HG03460 (cell line): ENCODE measurements around the gene NBR1.
A peak's percentile ranks its signal among the peaks of the same experiment; 100 is the strongest.
"Not testable (repeated sequence)": the region's sequence is repeated elsewhere in the genome, so short reads cannot be mapped to it uniquely, and the experiment has no call there.

Experiments used
- ATAC-seq: cut with Tn5 transposase; IDR thresholded peaks from one replicate; pipeline ENCODE4 v1.9.1; 2021; ENCODE audit not compliant: unreplicated experiment

Gene NBR1

DNA sequence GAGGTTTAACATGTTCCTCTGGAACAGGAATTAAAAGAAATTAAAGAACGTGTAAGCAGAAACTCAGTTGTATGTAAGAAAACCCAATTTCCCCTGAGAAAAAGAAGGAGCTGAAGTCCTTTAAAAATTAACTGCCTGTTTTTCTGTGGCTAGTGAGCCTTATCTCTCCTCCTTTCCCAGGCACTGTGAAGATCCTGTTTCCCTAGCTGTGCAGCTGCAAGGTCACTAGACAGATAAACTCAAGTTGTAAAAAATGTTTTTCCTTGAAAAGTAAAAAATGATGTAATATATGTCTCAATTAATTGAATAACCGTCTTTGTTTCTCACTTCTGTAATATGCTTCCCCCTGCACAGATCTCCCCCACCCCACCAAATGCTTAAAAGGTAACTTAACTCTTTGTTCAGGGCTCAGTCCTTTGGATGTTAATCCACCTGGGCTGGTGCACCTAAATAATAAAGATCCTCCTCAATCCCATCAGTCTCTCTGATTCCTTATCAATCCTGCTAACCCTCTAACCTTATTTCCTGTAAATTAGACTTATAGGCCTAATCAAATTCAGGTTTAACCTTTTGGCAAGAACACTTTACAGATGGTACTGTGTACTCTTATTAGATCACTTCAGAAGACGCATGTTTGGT, 17.7 kb upstream of the NBR1 start:
- not testable (repeated sequence) for ATAC-seq

DNA sequence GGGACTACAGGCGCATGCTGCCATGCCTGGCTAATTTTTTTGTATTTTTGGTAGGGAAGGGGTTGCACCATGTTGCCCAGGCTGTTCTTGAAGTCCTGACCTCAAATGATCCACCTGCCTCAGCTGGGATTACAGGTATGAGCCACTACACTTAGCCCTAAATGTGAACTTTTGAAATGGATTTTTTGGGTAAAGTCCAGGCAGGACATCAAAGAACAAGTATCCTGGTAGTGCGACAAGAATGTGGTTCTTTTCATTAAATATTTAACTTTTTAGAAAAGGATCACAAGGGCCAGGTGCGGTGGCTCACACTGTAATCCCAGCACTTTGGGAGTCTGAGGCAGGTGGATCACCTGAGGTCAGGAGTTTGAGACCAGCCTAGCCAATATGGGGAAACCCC, 15.3 kb upstream of the NBR1 start:
- ATAC-seq = no peak

DNA sequence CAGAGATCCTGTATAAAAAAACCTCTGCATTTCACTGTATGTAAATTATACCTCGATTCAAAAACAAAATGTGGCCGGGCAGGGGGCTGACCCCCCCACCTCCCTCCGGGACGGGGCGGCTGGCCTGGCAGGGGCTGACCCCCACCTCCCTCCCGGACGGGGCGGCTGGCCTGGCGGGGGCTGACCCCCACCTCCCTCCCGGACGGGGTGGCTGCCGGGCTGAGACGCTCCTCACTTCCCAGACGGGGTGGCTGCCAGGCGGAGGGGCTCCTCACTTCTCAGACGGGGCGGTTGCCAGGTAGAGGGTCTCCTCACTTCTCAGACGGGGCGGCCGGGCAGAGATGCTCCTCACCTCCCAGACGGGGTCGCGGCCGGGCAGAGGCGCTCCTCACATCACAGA, 11.8 kb upstream of the NBR1 start:
- not testable (repeated sequence) for ATAC-seq

DNA sequence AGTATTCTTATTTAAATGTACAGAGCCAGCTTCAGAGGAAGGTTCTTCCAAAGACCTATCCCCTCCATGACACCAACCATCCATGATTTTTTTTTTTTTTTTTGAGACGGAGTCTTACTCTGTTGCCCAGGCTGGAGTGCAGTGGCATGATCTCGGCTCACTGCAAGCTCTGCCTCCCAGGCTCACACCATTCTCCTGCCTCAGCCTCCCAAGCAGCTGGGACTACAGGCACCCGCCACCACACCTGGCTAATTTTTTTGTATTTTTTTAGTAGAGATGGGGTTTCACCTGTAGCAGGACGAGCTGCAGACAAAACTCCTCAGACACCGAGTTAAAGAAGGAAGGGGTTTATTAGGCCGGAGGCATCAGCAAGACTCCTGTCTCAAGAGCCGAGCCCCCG, 11.1 kb upstream of the NBR1 start:
- not testable (repeated sequence) for ATAC-seq

GRCh38 chr17:43165971-43166370, 5.0 kb upstream of the NBR1 start:
- ATAC-seq = not testable (repeated sequence)

DNA sequence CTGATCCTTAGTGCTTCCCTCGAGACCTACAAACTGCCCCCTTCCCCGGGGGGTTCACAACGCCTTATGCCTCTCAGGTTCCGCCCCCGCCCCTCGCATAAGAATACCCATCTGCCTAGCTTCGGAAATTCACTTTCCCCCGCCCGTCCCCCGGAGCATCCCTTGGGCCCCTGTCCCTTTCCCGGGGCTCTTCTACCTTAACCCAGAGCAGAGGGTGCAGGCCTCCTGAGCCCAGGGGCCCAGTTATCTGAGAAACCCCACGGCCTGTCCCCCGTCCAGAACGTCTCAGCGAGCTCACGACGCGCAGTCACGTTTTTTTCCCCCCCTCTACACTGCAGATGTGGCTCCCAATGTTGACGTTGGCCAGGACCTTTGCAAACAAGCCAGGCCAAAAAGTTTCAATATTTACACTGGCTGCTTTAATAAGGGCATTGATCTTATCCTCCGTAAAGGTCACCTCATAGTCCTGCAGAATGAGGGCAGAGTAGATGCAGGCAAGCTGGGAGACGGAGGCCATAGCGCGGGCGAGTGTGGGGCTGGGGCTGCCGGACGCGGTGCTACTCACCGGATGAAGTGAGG, 1.4 kb upstream of the NBR1 start:
- ATAC-seq = peak; percentile 16

DNA sequence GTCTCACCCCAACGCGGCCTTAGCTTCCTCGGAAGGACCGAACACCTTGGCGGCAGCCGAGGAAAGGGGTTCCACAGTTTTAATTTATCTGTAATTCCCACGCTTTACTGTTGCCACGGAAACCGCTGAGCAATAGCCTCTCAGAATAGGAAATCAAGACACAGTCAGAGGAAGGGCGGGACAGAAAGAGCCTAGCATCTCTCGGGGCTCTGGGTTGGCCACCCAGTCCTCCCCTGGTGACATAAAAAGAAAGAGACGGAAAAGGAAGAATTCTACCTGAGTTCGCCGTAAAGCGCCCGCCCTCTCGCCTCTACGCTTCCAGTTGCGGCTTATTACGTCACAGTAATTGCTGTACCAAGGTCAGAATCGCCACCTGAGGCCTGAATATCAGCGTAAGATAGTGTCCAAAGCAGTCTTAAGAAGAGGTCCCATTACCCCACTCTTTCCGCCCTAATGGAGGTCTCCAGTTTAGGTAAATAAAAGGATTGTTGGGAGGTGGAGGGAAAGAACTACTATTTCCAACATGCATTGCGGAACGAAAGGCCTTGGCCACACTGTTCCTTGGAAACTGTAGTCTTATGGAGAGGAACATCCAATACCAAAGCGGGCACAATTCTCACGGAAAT, 761 bp upstream of the NBR1 start:
- peak; percentile 65 for ATAC-seq

DNA sequence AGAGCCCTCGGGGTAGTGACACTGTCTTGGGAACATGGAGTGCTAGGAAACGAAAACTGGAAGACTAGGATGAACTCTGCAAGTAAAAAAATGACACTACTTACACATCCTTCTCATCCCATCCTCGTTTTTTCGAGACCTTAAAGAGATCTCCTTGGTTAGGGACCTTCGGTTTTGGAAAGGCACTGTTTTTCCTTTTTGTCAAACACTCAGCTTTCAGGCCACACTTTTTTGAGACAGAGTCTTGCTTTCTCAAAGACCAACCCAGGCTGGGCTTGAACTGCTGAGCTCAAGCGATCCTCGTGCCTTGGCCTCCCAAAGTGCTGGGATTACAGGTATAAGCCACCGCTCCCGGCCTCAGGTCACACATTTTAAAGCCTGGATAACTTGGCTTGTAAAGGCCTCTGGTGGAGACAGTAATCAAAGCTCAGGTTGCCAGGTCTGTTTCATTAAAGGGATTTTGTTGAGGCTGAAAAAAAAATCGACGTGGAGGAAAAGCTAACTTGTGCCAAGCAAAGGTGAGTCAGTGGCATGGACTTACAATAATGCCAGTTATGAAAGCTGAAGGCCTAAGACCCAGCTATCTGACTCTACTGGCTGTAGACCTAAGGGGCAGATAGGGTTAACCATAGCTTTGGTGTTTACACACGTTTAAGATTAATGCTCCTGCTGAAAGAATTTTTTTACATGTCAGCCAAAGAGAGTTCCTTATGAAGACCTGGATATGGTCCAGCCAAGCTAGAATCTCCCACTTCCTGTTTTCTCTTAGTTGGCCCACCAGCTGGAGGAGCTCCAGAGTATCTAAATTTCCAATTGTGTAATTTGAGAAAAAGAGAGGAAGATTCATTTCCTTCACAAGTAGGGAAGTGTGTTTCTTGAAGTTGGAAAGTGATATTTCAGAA, 823 bp downstream of the NBR1 start:
- no peak for ATAC-seq

DNA sequence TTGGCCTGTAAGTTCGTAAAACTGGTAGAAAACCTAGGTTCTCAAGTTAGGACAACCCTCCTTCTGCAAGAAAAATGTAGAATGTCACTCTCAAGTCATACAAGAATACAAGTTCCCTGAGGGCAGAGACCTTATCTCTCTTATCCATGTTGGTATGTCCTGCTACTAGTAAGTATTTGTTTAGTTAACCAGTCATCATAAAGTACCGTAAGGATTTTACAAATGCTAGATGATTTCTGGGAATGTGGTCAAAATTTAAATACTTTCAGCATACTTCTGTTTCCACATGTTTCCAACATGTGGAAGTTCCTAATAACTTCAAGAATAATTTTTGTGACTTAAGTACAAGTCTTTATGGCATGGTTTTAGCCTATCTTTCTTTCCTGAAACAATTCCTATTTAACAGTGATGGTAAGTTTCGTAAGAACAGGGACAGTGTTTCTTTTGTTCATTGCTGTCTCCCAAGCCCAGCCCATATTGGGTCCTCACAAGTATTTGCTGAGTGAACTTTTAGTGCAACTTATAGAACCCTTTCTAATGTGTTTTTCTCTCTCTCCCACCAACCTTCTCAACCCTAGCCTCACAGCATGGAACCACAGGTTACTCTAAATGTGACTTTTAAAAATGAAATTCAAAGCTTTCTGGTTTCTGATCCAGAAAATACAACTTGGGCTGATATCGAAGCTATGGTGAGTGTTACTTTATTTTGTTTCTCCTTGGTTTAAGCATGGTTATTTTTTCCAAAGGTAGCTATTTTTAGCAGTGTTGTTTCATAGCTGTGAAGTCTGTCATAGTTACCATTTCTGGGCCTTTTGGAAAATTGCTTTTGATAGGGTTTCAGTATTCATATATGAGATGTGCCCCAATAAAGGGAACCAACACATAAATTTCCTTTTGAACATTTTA, 4.5 kb downstream of the NBR1 start:
- ATAC-seq = no peak

GRCh38 chr17:43176119-43176570, 5.1 kb downstream of the NBR1 start:
- ATAC-seq = no peak

- no peak for ATAC-seq
These were observed 12.9 kb downstream of the NBR1 start for GRCh38 chr17:43183921-43184320.

DNA sequence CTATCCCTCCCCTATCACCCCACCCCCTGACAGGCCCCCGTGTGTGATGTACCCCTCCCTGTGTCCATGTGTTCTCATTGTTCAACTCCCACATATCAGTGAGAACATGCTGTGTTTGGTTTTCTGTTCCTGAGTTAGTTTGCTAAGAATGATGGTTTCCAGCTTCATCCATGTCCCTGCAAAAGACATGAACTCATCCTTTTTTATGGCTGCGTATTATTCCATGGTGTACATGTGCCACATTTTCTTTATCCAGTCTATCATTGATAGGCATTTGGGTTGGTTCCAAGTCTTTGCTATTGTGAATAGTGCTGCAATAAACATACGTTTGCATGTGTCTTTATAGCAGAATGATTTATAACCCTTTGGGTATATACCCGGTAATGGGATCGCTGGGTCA, 15.6 kb downstream of the NBR1 start:
- not testable (repeated sequence) for ATAC-seq

DNA sequence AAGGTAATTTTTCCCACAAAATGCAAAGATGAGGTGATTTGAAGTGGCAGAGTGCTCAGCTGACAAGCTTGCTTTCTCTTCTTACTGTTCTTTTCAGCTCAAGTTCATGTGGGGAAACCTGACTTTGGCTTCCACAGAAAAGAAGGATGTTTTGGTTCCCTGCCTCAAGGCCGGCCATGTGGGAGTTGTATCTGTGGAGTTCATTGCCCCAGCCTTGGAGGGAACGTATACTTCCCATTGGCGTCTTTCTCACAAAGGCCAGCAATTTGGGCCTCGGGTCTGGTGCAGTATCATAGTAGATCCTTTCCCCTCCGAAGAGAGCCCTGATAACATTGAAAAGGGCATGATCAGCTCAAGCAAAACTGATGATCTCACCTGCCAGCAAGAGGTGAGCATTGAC, 22.2 kb downstream of the NBR1 start:
- no peak for ATAC-seq

DNA sequence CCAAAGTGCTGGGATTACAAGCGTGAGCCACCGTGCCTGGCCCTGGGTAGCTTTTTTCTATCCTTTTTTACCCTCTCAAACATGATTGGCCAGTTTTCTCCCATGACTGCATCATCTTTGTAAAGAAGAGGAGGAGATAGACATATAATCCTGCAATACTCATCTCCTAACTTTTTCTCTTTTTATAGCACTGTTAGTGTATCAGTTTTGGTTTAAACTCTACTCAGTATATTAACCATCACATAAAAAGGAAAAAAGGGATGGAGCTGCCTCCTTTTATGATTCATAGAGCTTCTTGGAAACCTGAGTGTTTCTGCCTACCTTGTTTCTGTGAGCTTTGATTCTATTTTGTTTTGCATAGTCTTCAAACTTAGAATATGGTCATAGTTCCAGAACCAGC, 28.6 kb downstream of the NBR1 start:
- no peak for ATAC-seq

GRCh38 chr17:43200127-43200526, 29.1 kb downstream of the NBR1 start:
- no peak for ATAC-seq

GRCh38 chr17:43203013-43203412, 32.0 kb downstream of the NBR1 start:
- ATAC-seq = not testable (repeated sequence)

- no peak for ATAC-seq
These were observed 39.6 kb downstream of the NBR1 start for GRCh38 chr17:43210576-43210975.

GRCh38 chr17:43211123-43211479, 40.1 kb downstream of the NBR1 start:
- ATAC-seq = no peak

DNA sequence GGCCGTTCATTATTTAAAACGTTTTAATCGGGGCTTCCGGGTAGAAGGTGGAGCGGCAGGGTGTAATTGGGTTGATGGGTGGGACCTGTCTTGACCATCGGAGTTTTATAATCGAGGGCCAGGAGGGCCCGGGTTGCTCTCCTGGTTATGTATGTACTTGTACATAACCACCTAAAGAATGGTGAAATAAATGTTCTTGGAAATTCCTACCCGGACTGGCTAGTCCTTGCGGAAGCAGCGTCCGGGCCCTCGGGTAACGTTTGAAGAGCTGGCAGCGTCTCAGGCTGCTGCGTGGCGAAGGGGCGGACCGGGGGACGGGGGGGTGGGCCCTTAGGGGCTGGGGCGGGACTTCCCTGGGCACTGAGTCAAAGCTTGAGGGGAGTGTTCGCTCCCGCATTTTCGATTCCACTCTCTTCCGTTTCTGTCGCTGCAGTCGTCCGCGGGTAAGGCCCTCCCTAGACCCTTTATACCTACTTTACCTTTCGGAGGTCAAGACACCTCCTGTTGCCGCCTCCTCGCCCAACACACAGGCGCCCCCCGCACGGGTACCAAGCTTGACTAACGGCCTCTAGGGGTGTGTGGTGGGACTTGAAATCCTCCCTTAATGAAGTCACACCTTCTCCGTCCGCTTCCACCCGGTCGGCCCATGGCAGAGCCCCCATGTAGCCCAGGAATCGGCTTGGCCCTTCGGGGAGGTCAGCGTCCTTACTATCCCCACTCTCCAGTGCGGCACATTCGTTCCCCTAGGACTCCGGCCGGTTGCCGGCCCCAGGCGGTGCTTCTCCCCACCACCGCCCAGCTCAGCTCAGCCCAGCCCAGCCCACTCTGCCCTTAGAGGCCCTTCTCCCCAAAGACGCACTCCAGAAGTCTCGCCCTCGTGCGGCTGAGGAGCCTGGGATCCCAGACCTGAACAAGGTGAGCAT, 40.7 kb downstream of the NBR1 start, which contains the start of gene TMEM106A:
TSS of gene TMEM106A (plus strand) at position 396 of the 923 bp plus-strand sequence. CDS start 1,167 bp downstream, outside the sequence.
- peak; percentile 60 for ATAC-seq
